NB4 (cell line): ENCODE measurements around the gene ETV5.

ENCODE experiments used
- DNase-seq: peaks from one replicate; pipeline ENCODE4 v3.0.0; 2010; ENCODE audit warnings: low read depth
- H3K4me3 ChIP-seq: one replicate; pipeline ENCODE4 v1.5.1; 2011; ENCODE audit warnings: mild to moderate bottlenecking, low read depth, low read length, moderate library complexity
- CTCF ChIP-seq: IDR thresholded peaks from one replicate; pipeline ENCODE4 v1.5.1; 2012; ENCODE audit warnings: low read depth, low read length
- MYC ChIP-seq: IDR thresholded peaks from 2 replicates; pipeline ENCODE4 v1.6.1; 2011; ENCODE audit warnings: low read depth, low read length
- POLR2A ChIP-seq: IDR thresholded peaks from 2 replicates; pipeline ENCODE4 v1.6.1; 2011; ENCODE audit warnings: mild to moderate bottlenecking; ENCODE audit not compliant: insufficient read length; ENCODE audit errors: extremely low read depth
- TF ChIP-seq, protein P1 (sequence below): IDR thresholded peaks from 2 replicates; pipeline ENCODE4 v1.6.1; 2011; ENCODE audit warnings: low read depth, low read length

ETV5 gene

DNA sequence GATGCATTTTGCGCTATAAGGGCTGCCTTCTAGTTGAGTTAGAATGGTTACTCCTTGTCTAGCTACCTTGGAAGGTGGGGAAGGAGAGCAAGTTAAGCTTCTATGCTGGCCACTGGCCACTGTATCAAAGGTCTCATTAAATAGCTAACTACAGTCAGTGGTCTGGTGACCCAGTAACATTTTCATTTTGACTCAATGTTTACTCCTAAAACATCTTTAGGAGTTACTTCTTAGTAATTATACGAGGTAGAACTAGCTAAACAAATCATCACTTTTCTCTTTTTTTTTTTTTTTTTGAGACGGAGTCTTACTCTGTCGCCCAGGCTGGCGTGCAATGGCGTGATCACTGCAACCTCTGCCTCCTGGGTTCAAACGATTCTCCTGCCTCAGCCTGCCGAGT lies 26.7 kb downstream of the ETV5 start:
- DNase-seq = no peak
- TF ChIP-seq, protein P1, sequence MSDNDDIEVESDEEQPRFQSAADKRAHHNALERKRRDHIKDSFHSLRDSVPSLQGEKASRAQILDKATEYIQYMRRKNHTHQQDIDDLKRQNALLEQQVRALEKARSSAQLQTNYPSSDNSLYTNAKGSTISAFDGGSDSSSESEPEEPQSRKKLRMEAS = no peak
- TF ChIP-seq CTCF = no peak
- TF ChIP-seq MYC = no peak
- no peak for TF ChIP-seq POLR2A
- no peak overlapping the region for H3K4me3 ChIP-seq

DNA sequence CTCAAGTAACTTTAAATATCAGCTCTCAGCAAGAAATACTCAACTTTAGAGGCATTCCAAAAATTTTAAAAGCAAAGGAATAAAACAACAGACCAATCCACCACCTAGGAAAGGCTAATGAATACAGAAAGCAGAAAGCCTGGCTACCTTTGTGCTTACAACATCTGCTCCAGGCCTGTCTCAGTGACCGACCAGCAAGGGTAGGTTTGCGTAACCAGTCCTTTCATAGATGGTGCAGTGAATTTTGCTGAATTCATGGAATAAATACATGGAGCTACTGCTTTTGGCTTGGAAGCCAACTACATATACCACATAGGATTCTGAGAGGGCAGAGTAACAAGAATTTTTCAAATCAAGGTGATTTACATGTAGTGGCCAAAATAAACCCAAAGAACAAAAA lies 27.2 kb downstream of the ETV5 start:
- no peak for TF ChIP-seq MYC
- TF ChIP-seq, protein P1 = no peak
- no peak for TF ChIP-seq CTCF
- no peak for DNase-seq

GRCh38 chr3:186080849-186081438 lies 27.9 kb downstream of the ETV5 start:
- no peak for DNase-seq
- TF ChIP-seq, protein P1 = no peak
- TF ChIP-seq POLR2A (no peak), CTCF (no peak)
- no peak overlapping the region for H3K4me3 ChIP-seq

More for the DNA sequence above, 27.2 kb downstream of the ETV5 start:
- no peak overlapping the region for H3K4me3 ChIP-seq

- H3K4me3 ChIP-seq = no peak overlapping the region
- no peak for DNase-seq
- TF ChIP-seq, protein P1 = no peak
- TF ChIP-seq MYC (no peak), CTCF (no peak), POLR2A (no peak)
These were observed 29.0 kb downstream of the ETV5 start for GRCh38 chr3:186079925-186080324.

DNA sequence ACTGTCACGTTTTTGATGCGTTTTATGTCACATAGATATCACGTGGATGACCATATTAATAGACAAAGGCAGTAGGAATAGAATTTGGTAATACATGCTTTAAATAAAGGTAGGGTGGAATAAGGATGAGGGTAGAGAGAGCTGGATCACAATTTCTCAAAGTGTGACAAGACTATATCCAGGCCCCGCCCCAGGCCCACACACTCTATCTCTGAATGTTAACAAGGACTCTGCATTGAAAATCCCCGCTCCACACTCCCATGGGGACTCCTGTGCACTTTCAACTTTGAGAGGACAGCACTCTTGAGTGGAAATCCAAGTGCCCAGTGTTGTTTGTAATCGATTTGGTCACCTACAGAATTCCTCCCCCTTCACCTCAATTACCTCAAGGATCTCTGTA lies 31.4 kb downstream of the ETV5 start:
- no peak for TF ChIP-seq CTCF
- no peak for TF ChIP-seq MYC
- TF ChIP-seq, protein P1 = no peak
- TF ChIP-seq POLR2A = no peak
- no peak overlapping the region for H3K4me3 ChIP-seq
- DNase-seq = no peak
